A549 (cell line): Measurements from ENCODE around the gene SH3PXD2B. TPM values are rescaled to one million over a fixed set of nuclear protein-coding genes. Genes with fewer than 3 reads are reported as not detected.

Experiments used
- ATAC-seq, 2 experiments: fragments of 200-7000 bp in 1 of 2; fragments of >200 bp in 1 of 2; cut with Nextera tagmentation in 1 of 2; cut with Tn5 transposase in 1 of 2; 3 replicates each; pipeline versions ENCODE4 v1.8.0 to v1.9.1; 2018 to 2020; ENCODE audit warnings: mild to moderate bottlenecking in 1 of 2, moderate library complexity in 1 of 2
- CTCF ChIA-PET: fragments of 300-600 bp; sonication (Branson Sonifier 250); formaldehyde crosslinking; extraction: SDS; loops from one replicate; lab custom pipeline; 2021; ENCODE audit warnings: antibody characterized with exemption, inconsistent platforms; lab: Yijun Ruan, JAX
- POLR2A ChIA-PET: fragments of 350-600 bp; formaldehyde crosslinking; extraction: SDS; loops from one replicate; lab custom pipeline; 2021; ENCODE audit warnings: antibody characterized with exemption, inconsistent platforms; lab: Yijun Ruan, JAX
- DNase-seq, 2 experiments: peaks; one replicate each; pipeline versions ENCODE4 v3.0.0 to v3.0.0-alpha.2; 2011 to 2016; ENCODE audit warnings: low read depth in 1 of 2, low spot score in 1 of 2
- FAIRE-seq: peaks from 2 replicates; lab custom pipeline; 2011; peaks lifted over from hg19 to GRCh38; lab: Jason Lieb, UNC
- H3K27ac ChIP-seq, 2 experiments: fragments of >200 bp; sonication (Bioruptor Twin); formaldehyde crosslinking; 3 replicates each; pipeline ENCODE4 v1.5.1; 2016 to 2017
- H3K4me1 ChIP-seq: fragments of >200 bp; sonication (Bioruptor Twin); formaldehyde crosslinking; 3 replicates; pipeline ENCODE4 v1.6.1; 2016
- H3K4me2 ChIP-seq: fragments of >200 bp; sonication (Bioruptor Twin); formaldehyde crosslinking; 3 replicates; pipeline ENCODE4 v1.6.1; 2016
- H3K4me3 ChIP-seq: fragments of >200 bp; sonication (Bioruptor Twin); formaldehyde crosslinking; 3 replicates; pipeline ENCODE4 v1.5.1; 2016
- H3K9me3 ChIP-seq: fragments of >200 bp; sonication (Bioruptor Twin); formaldehyde crosslinking; 3 replicates; pipeline ENCODE4 v1.6.1; 2016
- BHLHE40 ChIP-seq: IDR thresholded peaks from 2 replicates; pipeline ENCODE4 v1.6.1; 2012; ENCODE audit warnings: low read depth, low read length, inconsistent platforms
- CBX2 ChIP-seq: fragments of 200-600 bp; sonication (generic); IDR thresholded peaks from 2 replicates; pipeline ENCODE4 v1.6.1; 2016; ENCODE audit warnings: low read depth, mild to moderate bottlenecking, borderline replicate concordance
- CEBPB ChIP-seq, 2 experiments: fragments of >200 bp in 1 of 2; sonication (Bioruptor Twin) in 1 of 2; formaldehyde crosslinking in 1 of 2; IDR thresholded peaks; 2 replicates each; pipeline ENCODE4 v1.6.1; 2012 to 2016
- CHD4 ChIP-seq: fragments of 200-600 bp; sonication (generic); IDR thresholded peaks from 2 replicates; pipeline ENCODE4 v1.6.1; 2016; ENCODE audit warnings: antibody characterized with exemption, mild to moderate bottlenecking, borderline replicate concordance
- CTCF ChIP-seq: fragments of >200 bp; sonication (Bioruptor Twin); formaldehyde crosslinking; IDR thresholded peaks from 3 replicates; pipeline ENCODE4 v1.5.1; 2016
- EHF ChIP-seq: fragments of 250-450 bp; sonication (Bioruptor Pico); IDR thresholded peaks from 2 replicates; pipeline ENCODE4 v1.5.0; 2020; ENCODE audit warnings: mild to moderate bottlenecking
- EHMT2 ChIP-seq: fragments of 200-600 bp; sonication (generic); IDR thresholded peaks from 2 replicates; pipeline ENCODE4 v1.6.1; 2016; ENCODE audit warnings: antibody characterized with exemption, low read depth, mild to moderate bottlenecking, moderate library complexity
- FOSB ChIP-seq: fragments of 250-450 bp; sonication (Bioruptor Pico); IDR thresholded peaks from 2 replicates; pipeline ENCODE4 v1.5.0; 2020; ENCODE audit warnings: mild to moderate bottlenecking, moderate library complexity
- HDAC2 ChIP-seq: fragments of 200-600 bp; sonication (generic); IDR thresholded peaks from 2 replicates; pipeline ENCODE4 v1.6.1; 2016
- HOXB5 ChIP-seq: fragments of 250-450 bp; sonication (Bioruptor Pico); IDR thresholded peaks from 2 replicates; pipeline ENCODE4 v1.5.0; 2020; ENCODE audit warnings: mild to moderate bottlenecking, moderate library complexity
- NPAS2 ChIP-seq: fragments of 250-450 bp; sonication (Bioruptor Pico); IDR thresholded peaks from 2 replicates; pipeline ENCODE4 v1.8.0; 2022; ENCODE audit warnings: mild to moderate bottlenecking, moderate library complexity, borderline replicate concordance
- PBX3 ChIP-seq: IDR thresholded peaks from 2 replicates; pipeline ENCODE4 v1.6.1; 2012
- POLR2AphosphoS2 ChIP-seq: conservative IDR thresholded peaks from 2 replicates; pipeline ENCODE4 v1.6.1; 2012; ENCODE audit warnings: low read length, improper control_type of control experiment, inconsistent platforms
- RAD21 ChIP-seq, 2 experiments: fragments of >200 bp in 1 of 2; sonication (Bioruptor Twin) in 1 of 2; formaldehyde crosslinking in 1 of 2; IDR thresholded peaks in 1 of 2; conservative IDR thresholded peaks in 1 of 2; 2 replicates in 1 of 2; 3 replicates in 1 of 2; pipeline ENCODE4 v1.6.1; 2012 to 2018; ENCODE audit warnings: inconsistent platforms in 1 of 2
- REST ChIP-seq: fragments of 200-600 bp; sonication (generic); IDR thresholded peaks from 2 replicates; pipeline ENCODE4 v1.6.1; 2016; ENCODE audit warnings: antibody characterized with exemption, mild to moderate bottlenecking, moderate library complexity
- RFX5 ChIP-seq: fragments of 450-650 bp; IDR thresholded peaks from 2 replicates; pipeline ENCODE4 v1.7.1; 2014; ENCODE audit warnings: antibody characterized with exemption, mild to moderate bottlenecking, moderate library complexity
- TP53 ChIP-seq: fragments of 250-450 bp; sonication (Bioruptor Pico); IDR thresholded peaks from 2 replicates; pipeline ENCODE4 v1.5.0; 2021; ENCODE audit warnings: mild to moderate bottlenecking, moderate library complexity
- ZSCAN20 ChIP-seq: fragments of 250-450 bp; sonication (Bioruptor Pico); IDR thresholded peaks from 2 replicates; pipeline ENCODE4 v1.8.0; 2022; ENCODE audit warnings: mild to moderate bottlenecking, moderate library complexity
- WGBS: methylation state at CpG from one replicate; pipeline ENCODE4 v1.1.6; 2017; ENCODE audit errors: missing lambda C conversion rate; 5-methylcytosine and 5-hydroxymethylcytosine counted together
- polyA plus RNA-seq, 4 experiments: library from polyadenylated mRNA; depleted of rRNA in 3 of 4; stranded (reverse); fragments of >200 nt; fragmentation: RNase III in 1 of 4; extraction: RNeasy Plus Mini Kit Qiagen cat#74134 plus additional on column Dnase treatment in 1 of 4; gene quantifications; 2 replicates in 3 of 4; 3 replicates in 1 of 4; pipeline ENCODE4 v1.2.3, GENCODE V29; 2011 to 2017

Gene SH3PXD2B
- polyA plus RNA-seq, 2 of the 4 experiments (the other 2 are of a cell fraction) = 15.1 to 15.5 TPM

GRCh38 chr5:172365948-172366608 lies 88.2 kb downstream of the SH3PXD2B start (continued):
- no peak for TF ChIP-seq CTCF
- TF ChIP-seq TP53 (CRISPR knock-in tag) = no peak
- TF ChIP-seq REST = no peak
- no peak for TF ChIP-seq EHMT2
- no peak for TF ChIP-seq CEBPB (IDR thresholded peaks at IDR 0.05)

- no peaks in the 10 kb centered on the region for H3K9me3 ChIP-seq
- H3K4me2 ChIP-seq = no peak overlapping the region
- ChIA-PET POLR2A (no interaction called here), CTCF (no interaction called here)
- H3K27ac ChIP-seq = no peak overlapping the region
- ATAC-seq (no peak), FAIRE-seq (no peak), DNase-seq (no peak)
- WGBS = 94% methylated on average over 2 of the region's 2 CpGs
- H3K4me1 ChIP-seq = peaks cover 13% of the 10 kb centered on the region
- H3K4me3 ChIP-seq = no peak overlapping the region
- TF ChIP-seq HOXB5 (CRISPR knock-in tag) (no peak), NPAS2 (CRISPR knock-in tag) (no peak), PBX3 (no peak), RAD21 (conservative IDR thresholded peaks at IDR 0.05 in 1 of 2, IDR thresholded peaks at IDR 0.05 in 1 of 2) (no peak), ZSCAN20 (CRISPR knock-in tag) (no peak), BHLHE40 (no peak), POLR2AphosphoS2 (no peak), CTCF (no peak), HDAC2 (no peak), RFX5 (no peak)
Observed at GRCh38 chr5:172364773-172365172, 89.6 kb downstream of the SH3PXD2B start.

GRCh38 chr5:172362755-172363154 lies 91.6 kb downstream of the SH3PXD2B start:
- TF ChIP-seq HDAC2 (no peak), CBX2 (no peak), FOSB (CRISPR knock-in tag) (no peak), CTCF (no peak), EHF (CRISPR knock-in tag) (no peak), HOXB5 (CRISPR knock-in tag) (no peak), CHD4 (no peak)
- CTCF ChIA-PET = no interaction called here
- FAIRE-seq (no peak), ATAC-seq (no peak), DNase-seq (no peak)
- 86% methylated on average over 4 of the region's 4 CpGs for WGBS
- peak overlapping the region in 1 of 2 experiments; percentile 80; a peak in 2 of 6 replicates for H3K27ac ChIP-seq
- H3K4me3 ChIP-seq = no peak overlapping the region
- no peaks in the 10 kb centered on the region for H3K9me3 ChIP-seq
- H3K4me1 ChIP-seq = peaks cover 13% of the 10 kb centered on the region
- H3K4me2 ChIP-seq = no peak overlapping the region
- POLR2A ChIA-PET = no interaction called here
